ENCODE data around the gene SPATA31D3.

GRCh38 chr9:81984928-81985327, 41.6 kb downstream of the SPATA31D3 start:
- no peak for TF ChIP-seq EZH2 (IDR thresholded peaks at IDR 0.05; ENCODE audit: insufficient read depth, poor library complexity, severe bottlenecking)
- no peak for TF ChIP-seq EZH2phosphoT487 (IDR thresholded peaks at IDR 0.05; ENCODE audit: insufficient read depth, low read depth)

Measured in GM23248 (cell line).